IMR-90 (cell line): ENCODE measurements around the gene RNF11. TPM values are rescaled to one million over a fixed set of nuclear protein-coding genes. Genes with fewer than 3 reads are reported as not detected.

Source experiments
- ATAC-seq: fragments of 200-7000 bp; cut with Tn5 transposase; 2 replicates; pipeline ENCODE4 v1.9.1; 2020; ENCODE audit warnings: low read depth, mild to moderate bottlenecking, moderate library complexity
- BruUV-seq: library from RNA; stranded (reverse); fragments of 400-500 nt; replicated peaks from 2 replicates; lab custom pipeline; 2021; lab: Mats Ljungman, UMichigan
- CTCF ChIA-PET: fragments of 300-600 bp; formaldehyde crosslinking; extraction: SDS; loops from one replicate; lab custom pipeline; 2021; ENCODE audit warnings: antibody characterized with exemption; lab: Yijun Ruan, JAX
- POLR2A ChIA-PET: fragments of 300-600 bp; sonication (Branson Sonifier 250); formaldehyde crosslinking; loops from one replicate; lab custom pipeline; 2022; ENCODE audit warnings: antibody characterized with exemption; ENCODE audit not compliant: unreplicated experiment; lab: Charles Lee
- DNase-seq: peaks from one replicate; pipeline ENCODE4 v3.0.0; 2013
- H2AFZ ChIP-seq: replicated peaks from 2 replicates; pipeline ENCODE3; 2013; ENCODE audit warnings: low read length, mild to moderate bottlenecking; ENCODE audit not compliant: poor library complexity
- H2AK5ac ChIP-seq: 2 replicates; pipeline ENCODE4 v1.6.1; 2013; ENCODE audit warnings: low read depth, low read length, inconsistent platforms
- H2AK9ac ChIP-seq: replicated peaks from 2 replicates; pipeline ENCODE3; 2013; ENCODE audit warnings: mild to moderate bottlenecking, low read depth, low read length, moderate library complexity; ENCODE audit not compliant: poor library complexity
- H2BK120ac ChIP-seq: 2 replicates; pipeline ENCODE4 v1.6.1; 2013; ENCODE audit warnings: low read depth, low read length, inconsistent platforms
- H2BK15ac ChIP-seq: 3 replicates; pipeline ENCODE4 v1.6.1; 2013; ENCODE audit warnings: low read depth, low read length, inconsistent platforms
- H2BK20ac ChIP-seq: 2 replicates; pipeline ENCODE4 v1.6.1; 2013; ENCODE audit warnings: low read depth, mild to moderate bottlenecking, inconsistent platforms, low read length, moderate library complexity
- H2BK5ac ChIP-seq: 2 replicates; pipeline ENCODE4 v1.6.1; 2013; ENCODE audit warnings: mild to moderate bottlenecking, low read depth, low read length, inconsistent platforms; ENCODE audit not compliant: poor library complexity, severe bottlenecking
- H3K14ac ChIP-seq: replicated peaks from 2 replicates; pipeline ENCODE4 v1.6.1; 2013; ENCODE audit warnings: low read depth, low read length, inconsistent platforms
- H3K18ac ChIP-seq: 2 replicates; pipeline ENCODE4 v1.6.1; 2013; ENCODE audit warnings: low read depth, low read length, control low read depth
- H3K23ac ChIP-seq: 2 replicates; pipeline ENCODE4 v1.6.1; 2013; ENCODE audit warnings: low read depth, low read length, inconsistent platforms
- H3K27ac ChIP-seq: 2 replicates; pipeline ENCODE4 v1.5.1; 2013; ENCODE audit warnings: mild to moderate bottlenecking, control low read depth, low read length; ENCODE audit not compliant: insufficient read depth
- H3K27me3 ChIP-seq: 2 replicates; pipeline ENCODE4 v1.6.1; 2013; ENCODE audit warnings: low read length; ENCODE audit not compliant: control insufficient read depth, insufficient read depth
- H3K36me3 ChIP-seq: 2 replicates; pipeline ENCODE4 v1.6.1; 2013; ENCODE audit warnings: low read length, mixed read lengths; ENCODE audit not compliant: control insufficient read depth, insufficient read depth
- H3K4ac ChIP-seq: 2 replicates; pipeline ENCODE4 v1.6.1; 2013; ENCODE audit warnings: low read depth, low read length, inconsistent platforms
- H3K4me1 ChIP-seq: 2 replicates; pipeline ENCODE4 v1.6.1; 2013; ENCODE audit warnings: low read length, mixed read lengths; ENCODE audit not compliant: control insufficient read depth, insufficient read depth
- H3K4me2 ChIP-seq: 2 replicates; pipeline ENCODE4 v1.6.1; 2013; ENCODE audit warnings: low read depth, mild to moderate bottlenecking, control low read depth, low read length, moderate library complexity
- H3K4me3 ChIP-seq: 2 replicates; pipeline ENCODE4 v1.5.1; 2013; ENCODE audit warnings: low read depth, mild to moderate bottlenecking, control low read depth, low read length, moderate library complexity; ENCODE audit not compliant: insufficient read depth
- H3K56ac ChIP-seq: 2 replicates; pipeline ENCODE4 v1.6.1; 2013; ENCODE audit warnings: low read length, inconsistent platforms; ENCODE audit not compliant: insufficient read depth; ENCODE audit errors: extremely low read depth
- H3K79me1 ChIP-seq, 2 experiments: 2 replicates each; pipeline ENCODE4 v1.6.1; 2013; ENCODE audit warnings: low read length in 2 of 2, inconsistent platforms in 1 of 2, low read depth in 1 of 2
- H3K9ac ChIP-seq: 2 replicates; pipeline ENCODE4 v1.6.1; 2013; ENCODE audit warnings: low read depth, low read length, control low read depth
- H3K9me1 ChIP-seq: 2 replicates; pipeline ENCODE4 v1.6.1; 2013; ENCODE audit warnings: low read length, inconsistent platforms; ENCODE audit not compliant: insufficient read depth
- H3K9me3 ChIP-seq: 2 replicates; pipeline ENCODE4 v1.6.1; 2013; ENCODE audit warnings: low read length; ENCODE audit not compliant: control insufficient read depth, insufficient read depth
- H4K20me1 ChIP-seq: 2 replicates; pipeline ENCODE4 v1.6.1; 2013; ENCODE audit warnings: low read length, inconsistent platforms; ENCODE audit not compliant: insufficient read depth
- H4K5ac ChIP-seq: 2 replicates; pipeline ENCODE4 v1.6.1; 2013; ENCODE audit warnings: mild to moderate bottlenecking, low read depth, low read length, control low read depth
- H4K8ac ChIP-seq, 2 experiments: 2 replicates each; pipeline ENCODE4 v1.6.1; 2013; ENCODE audit warnings: low read depth in 2 of 2, low read length in 2 of 2, control low read depth in 1 of 2, inconsistent platforms in 1 of 2
- H4K91ac ChIP-seq: 2 replicates; pipeline ENCODE4 v1.6.1; 2013; ENCODE audit warnings: low read depth, low read length, inconsistent platforms; ENCODE audit not compliant: insufficient read depth
- RAD21 ChIP-seq: IDR thresholded peaks from 2 replicates; pipeline ENCODE4 v1.6.1; 2012; ENCODE audit warnings: low read length, improper control_type of control experiment
- RCOR1 ChIP-seq: IDR thresholded peaks from 2 replicates; pipeline ENCODE4 v1.6.1; 2012; ENCODE audit warnings: mild to moderate bottlenecking, low read length, improper control_type of control experiment; ENCODE audit not compliant: insufficient replicate concordance
- WGBS, 2 experiments: methylation state at CpG; one replicate each; pipeline versions ENCODE4 v1.1.5 to v1.1.7; 2013; ENCODE audit warnings: missing lambda C conversion rate in 2 of 2; ENCODE audit not compliant: insufficient read length in 1 of 2; ENCODE audit errors: extremely low coverage in 2 of 2; 5-methylcytosine and 5-hydroxymethylcytosine counted together
- dilution Hi-C: fragments of 300-500 bp; cut with HindIII; formaldehyde crosslinking; loops from one replicate; pipeline ENCODE4 v1.14.3; 2018; ENCODE audit warnings: low sequenced_read_pairs; ENCODE audit not compliant: unreplicated experiment
- in situ Hi-C: fragments of 300-500 bp; cut with MboI; formaldehyde crosslinking; loops from 3 replicates; pipeline ENCODE4 v1.14.3; 2019; ENCODE audit warnings: low sequenced_read_pairs, inconsistent platforms, mixed read lengths
- intact Hi-C: fragments of 100-400 bp; cut with micrococcal nuclease; formaldehyde crosslinking; loops from 2 replicates; pipeline ENCODE4 v1.10.0; 2022
- polyA plus RNA-seq, 3 experiments: library from polyadenylated mRNA; depleted of rRNA; stranded (reverse); fragments of >200 nt; gene quantifications; 2 replicates each; pipeline ENCODE4 v1.2.3, GENCODE V29; 2012; ENCODE audit warnings: low replicate concordance in 1 of 3
- total RNA-seq: library from RNA; depleted of rRNA; stranded (reverse); fragments of >200 nt; gene quantifications from 2 replicates; pipeline ENCODE4 v1.2.3, GENCODE V29; 2012

Gene RNF11
- total and polyA plus RNA-seq, 2 of the 4 experiments (the other 2 are of a cell fraction) = 63.3 to 64.1 TPM

DNA sequence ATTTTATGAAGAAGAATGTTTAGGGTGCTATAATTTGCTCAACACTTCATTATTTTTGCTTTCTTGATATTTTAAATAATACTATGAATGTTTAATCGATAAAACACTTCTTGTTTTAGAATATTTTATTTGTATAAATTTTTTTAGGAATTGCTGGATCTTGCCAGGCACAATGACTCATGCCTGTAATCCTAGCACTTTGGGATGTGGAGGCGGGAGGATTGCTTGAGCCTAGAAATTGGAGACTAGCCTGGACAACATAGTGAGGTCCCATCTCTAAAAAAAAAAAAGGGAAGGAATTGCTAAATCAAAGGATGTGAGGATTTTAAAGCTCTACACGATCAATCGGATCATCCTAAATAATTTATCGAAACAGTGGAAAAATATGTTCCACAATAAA is 17.6 kb downstream of the RNF11 start:
- Histone ChIP-seq H3K79me1 (peaks cover 26 to 69% of the 10 kb centered on the region in 2 experiments), H2AK5ac (no peak overlapping the region), H4K20me1 (peaks cover 83% of the 10 kb centered on the region), H3K27me3 (no peaks in the 10 kb centered on the region), H3K9ac (no peak overlapping the region), H3K4me3 (no peak overlapping the region), H3K4ac (no peak overlapping the region), H2BK120ac (no peak overlapping the region), H3K14ac (no peak overlapping the region), H2AK9ac (no peak overlapping the region), H3K18ac (no peak overlapping the region), H2BK5ac (no peak overlapping the region), H3K9me1 (peaks cover 8% of the 10 kb centered on the region; the same call in 1 of the 2 replicates), H3K56ac (no peak overlapping the region), H3K9me3 (no peaks in the 10 kb centered on the region), H3K23ac (no peak overlapping the region), H3K27ac (no peak overlapping the region), H3K4me2 (no peak overlapping the region), H2BK20ac (no peak overlapping the region), H4K8ac (no peak overlapping the region), H4K91ac (no peak overlapping the region), H3K36me3 (no peaks in the 10 kb centered on the region), H4K5ac (no peak overlapping the region), H3K4me1 (peaks cover 2% of the 10 kb centered on the region; the same call in 1 of the 2 replicates), H2BK15ac (no peak overlapping the region), H2AFZ (no peak overlapping the region)
- ChIA-PET POLR2A (no interaction called here), CTCF (no interaction called here)
- no CpG with 5 or more reads among the region's 5 CpGs for WGBS, 2 experiments
- in situ Hi-C loops = no loop called here
- no TSS peak for BruUV-seq
- ATAC-seq (no peak), DNase-seq (peak; percentile 57)
- TF ChIP-seq RAD21 = no peak
- TF ChIP-seq RCOR1 = peak; percentile 26
- dilution Hi-C loops = no loop called here
- intact Hi-C loops = no loop called here
